Endodermal cell (in vitro differentiated cells): ENCODE results near the gene HOXD9. TPM values are rescaled to one million over a fixed set of nuclear protein-coding genes. Genes with fewer than 3 reads are reported as not detected.

Experiments
- DNase-seq: peaks from one replicate; pipeline ENCODE4 v3.0.0-alpha.2; 2017
- H3K27ac ChIP-seq: 2 replicates; pipeline ENCODE4 v1.5.1; 2013; ENCODE audit warnings: mild to moderate bottlenecking, low read depth, low read length, moderate library complexity
- H3K27me3 ChIP-seq: 2 replicates; pipeline ENCODE4 v1.6.1; 2013; ENCODE audit warnings: mild to moderate bottlenecking, low read length, moderate library complexity; ENCODE audit not compliant: insufficient read depth, control insufficient read depth, poor library complexity, severe bottlenecking
- H3K36me3 ChIP-seq: 2 replicates; pipeline ENCODE4 v1.7.0; 2013; ENCODE audit warnings: mild to moderate bottlenecking, low read length, moderate library complexity; ENCODE audit not compliant: control insufficient read depth, insufficient read depth
- H3K4me1 ChIP-seq: one replicate; pipeline ENCODE4 v1.7.0; 2013; ENCODE audit warnings: low read length; ENCODE audit not compliant: control insufficient read depth, insufficient read depth
- H3K4me3 ChIP-seq: 2 replicates; pipeline ENCODE4 v1.5.1; 2013; ENCODE audit warnings: mild to moderate bottlenecking, low read length, moderate library complexity
- H3K9ac ChIP-seq: 2 replicates; pipeline ENCODE4 v1.6.1; 2013; ENCODE audit warnings: mild to moderate bottlenecking, low read length, moderate library complexity; ENCODE audit not compliant: poor library complexity, severe bottlenecking; ENCODE audit errors: extremely low read depth
- H3K9me3 ChIP-seq: 2 replicates; pipeline ENCODE4 v1.6.1; 2013; ENCODE audit warnings: mild to moderate bottlenecking, low read length, moderate library complexity; ENCODE audit not compliant: control insufficient read depth
- H3K27ac Mint-ChIP-seq: 2 replicates; pipeline ENCODE4 v1.8.0; 2020; ENCODE audit warnings: mixed read lengths
- H3K27me3 Mint-ChIP-seq: 2 replicates; pipeline ENCODE4 v1.8.0; 2021; ENCODE audit warnings: mild to moderate bottlenecking, mixed read lengths; ENCODE audit not compliant: insufficient read depth
- H3K36me3 Mint-ChIP-seq: 2 replicates; pipeline ENCODE4 v1.8.0; 2020; ENCODE audit warnings: low read depth, mixed read lengths
- H3K4me1 Mint-ChIP-seq: 2 replicates; pipeline ENCODE4 v1.8.0; 2020; ENCODE audit warnings: mixed read lengths
- H3K4me3 Mint-ChIP-seq: 2 replicates; pipeline ENCODE4 v1.8.0; 2020; ENCODE audit warnings: mild to moderate bottlenecking, moderate library complexity, mixed read lengths
- H3K9me3 Mint-ChIP-seq: 2 replicates; pipeline ENCODE4 v1.8.0; 2020; ENCODE audit warnings: mild to moderate bottlenecking, mixed read lengths
- CTCF ChIP-seq: fragments of 200-600 bp; sonication (generic); conservative IDR thresholded peaks from 2 replicates; pipeline ENCODE4 v1.5.0; 2021; ENCODE audit warnings: antibody characterized with exemption, mild to moderate bottlenecking
- WGBS, 2 experiments: methylation state at CpG; one replicate each; pipeline versions ENCODE4 v1.1.5 to v1.1.7; 2013; ENCODE audit warnings: missing lambda C conversion rate in 2 of 2, mixed read lengths in 1 of 2; ENCODE audit not compliant: insufficient coverage in 1 of 2, insufficient read length in 1 of 2; 5-methylcytosine and 5-hydroxymethylcytosine counted together
- total RNA-seq, 2 donors: library from RNA; stranded (reverse); fragmentation: NEBNext Ultra II Directional in 1 of 2; extraction: Animal tissue kit (Norgen Biotek cat#: 25700) in 1 of 2; gene quantifications; 2 replicates in 1 of 2; 3 replicates in 1 of 2; pipeline ENCODE4 v1.2.1, GENCODE V29; 2021

HOXD9 gene
- total RNA-seq, 2 donors from 2014 or later, result not detected

- H3K4me3 Mint-ChIP-seq, result peak overlapping the region; percentile 41
- H3K4me1 ChIP-seq, result peaks cover 4% of the 10 kb centered on the region
- WGBS, 2 experiments, result 3 to 4% methylated on average over 25 to 50 of the region's 50 CpGs
These were observed 37.9 kb downstream of the HOXD9 start for GRCh38 chr2:176160251-176160985.

GRCh38 chr2:176160986-176161824 lies 38.7 kb downstream of the HOXD9 start:
- H3K36me3 ChIP-seq, result no peaks in the 10 kb centered on the region
- no peak overlapping the region for H3K27ac ChIP-seq
- peak; percentile 53 for DNase-seq
- no peak overlapping the region for H3K4me3 ChIP-seq
- Mint-ChIP-seq H3K9me3 (no peaks in the 10 kb centered on the region), H3K27me3 (peaks cover 98% of the 10 kb centered on the region), H3K4me3 (no peak overlapping the region), H3K36me3 (no peaks in the 10 kb centered on the region), H3K27ac (no peak overlapping the region), H3K4me1 (peaks cover 21% of the 10 kb centered on the region)
- 16 to 43% methylated on average over 1 to 22 of the region's 22 CpGs for WGBS, 2 experiments
- H3K27me3 ChIP-seq, result peaks cover 100% of the 10 kb centered on the region
- no peak overlapping the region for H3K9ac ChIP-seq
- H3K4me1 ChIP-seq, result peaks cover 4% of the 10 kb centered on the region
- TF ChIP-seq CTCF, result no peak
- peaks cover 9% of the 10 kb centered on the region for H3K9me3 ChIP-seq

More at GRCh38 chr2:176160251-176160985, 37.9 kb downstream of the HOXD9 start:
- no peak overlapping the region for H3K27ac ChIP-seq
- Mint-ChIP-seq H3K4me1 (peaks cover 21% of the 10 kb centered on the region), H3K27ac (no peak overlapping the region), H3K36me3 (no peaks in the 10 kb centered on the region), H3K9me3 (no peaks in the 10 kb centered on the region), H3K27me3 (peaks cover 98% of the 10 kb centered on the region)
- no peak overlapping the region for H3K9ac ChIP-seq
- peaks cover 9% of the 10 kb centered on the region for H3K9me3 ChIP-seq
- peaks cover 100% of the 10 kb centered on the region for H3K27me3 ChIP-seq
- no peak for TF ChIP-seq CTCF
- peak overlapping the region; percentile 8 for H3K4me3 ChIP-seq
- peak; percentile 68 for DNase-seq
- no peaks in the 10 kb centered on the region for H3K36me3 ChIP-seq

GRCh38 chr2:176161825-176162626 lies 39.5 kb downstream of the HOXD9 start:
- WGBS, 2 experiments, result 10% methylated on average over 11 to 22 of the region's 22 CpGs
- no peak overlapping the region for H3K27ac ChIP-seq
- no peak overlapping the region for H3K4me3 ChIP-seq

More at GRCh38 chr2:176161825-176162626, 39.5 kb downstream of the HOXD9 start:
- Histone ChIP-seq H3K36me3 (no peaks in the 10 kb centered on the region), H3K9ac (no peak overlapping the region), H3K27me3 (peaks cover 100% of the 10 kb centered on the region), H3K9me3 (peaks cover 9% of the 10 kb centered on the region), H3K4me1 (peaks cover 3% of the 10 kb centered on the region)
- H3K4me3 Mint-ChIP-seq, result no peak overlapping the region
- no peak overlapping the region for H3K27ac Mint-ChIP-seq
- H3K27me3 Mint-ChIP-seq, result peaks cover 98% of the 10 kb centered on the region
- TF ChIP-seq CTCF, result no peak
- no peaks in the 10 kb centered on the region for H3K9me3 Mint-ChIP-seq
- H3K4me1 Mint-ChIP-seq, result peaks cover 21% of the 10 kb centered on the region
- peak; percentile 53 for DNase-seq
- H3K36me3 Mint-ChIP-seq, result no peaks in the 10 kb centered on the region
